NCI-H2081 (cell line): ENCODE measurements around the gene NEDD8.
A peak's percentile ranks its signal among the peaks of the same experiment; 100 is the strongest.

ENCODE experiments used
- DNase-seq, 2 experiments: peaks; one replicate each; lab custom pipeline; 2025; lab: John Stamatoyannopoulos, UW

NEDD8 gene

DNA sequence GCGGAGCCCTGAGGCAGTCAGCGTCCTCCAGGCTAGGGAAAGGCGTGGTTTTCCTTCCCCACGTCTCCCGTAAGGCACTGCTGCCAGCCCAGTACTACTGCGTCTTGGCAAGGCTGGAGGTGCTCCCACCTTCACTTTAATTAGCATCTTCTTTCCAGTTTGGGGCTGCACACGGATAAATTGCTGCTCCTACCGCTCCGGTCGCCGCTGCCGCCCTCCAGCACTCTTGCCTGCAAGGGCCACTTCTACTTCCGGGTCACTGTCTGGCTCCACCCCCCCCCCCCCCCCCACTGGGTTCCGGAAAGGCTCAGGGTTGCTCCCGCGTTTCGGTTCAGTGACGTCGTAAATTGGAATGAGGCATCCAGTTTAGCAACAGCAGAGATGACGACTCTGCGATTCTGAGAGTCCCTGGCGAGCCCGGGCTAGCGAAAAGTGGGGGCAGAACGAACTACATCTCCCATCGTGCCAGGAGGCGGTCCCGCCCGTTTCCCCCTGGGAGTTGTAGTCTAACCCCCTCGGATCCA lies at the start of gene NEDD8:
TSS of gene NEDD8 (minus strand) at position 247 of the 524 bp plus-strand sequence. CDS start at position 147, 100 bp downstream.
- peak; percentile 79 to 87 for DNase-seq

DNA sequence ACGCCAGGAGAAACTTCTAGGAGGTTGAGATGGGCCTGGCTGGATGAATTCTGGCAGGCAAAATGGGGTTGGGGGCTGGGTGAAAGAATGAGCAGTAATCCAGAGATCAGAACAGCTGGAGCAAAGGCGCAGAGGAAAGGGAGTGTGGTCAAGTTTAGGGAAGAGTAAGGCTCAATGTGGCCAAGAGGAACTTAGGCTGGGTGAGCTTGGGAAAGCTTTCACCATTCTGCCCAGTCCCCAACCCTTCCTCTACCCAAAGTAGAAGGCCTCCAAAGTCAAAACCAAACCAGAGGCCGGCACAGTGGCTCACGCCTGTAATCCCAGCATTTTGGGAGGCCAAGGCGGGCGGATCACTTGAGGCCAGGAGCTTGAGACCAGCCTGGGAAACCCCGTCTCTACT lies 49.5 kb upstream of the NEDD8 start:
- DNase-seq, result no peak

DNA sequence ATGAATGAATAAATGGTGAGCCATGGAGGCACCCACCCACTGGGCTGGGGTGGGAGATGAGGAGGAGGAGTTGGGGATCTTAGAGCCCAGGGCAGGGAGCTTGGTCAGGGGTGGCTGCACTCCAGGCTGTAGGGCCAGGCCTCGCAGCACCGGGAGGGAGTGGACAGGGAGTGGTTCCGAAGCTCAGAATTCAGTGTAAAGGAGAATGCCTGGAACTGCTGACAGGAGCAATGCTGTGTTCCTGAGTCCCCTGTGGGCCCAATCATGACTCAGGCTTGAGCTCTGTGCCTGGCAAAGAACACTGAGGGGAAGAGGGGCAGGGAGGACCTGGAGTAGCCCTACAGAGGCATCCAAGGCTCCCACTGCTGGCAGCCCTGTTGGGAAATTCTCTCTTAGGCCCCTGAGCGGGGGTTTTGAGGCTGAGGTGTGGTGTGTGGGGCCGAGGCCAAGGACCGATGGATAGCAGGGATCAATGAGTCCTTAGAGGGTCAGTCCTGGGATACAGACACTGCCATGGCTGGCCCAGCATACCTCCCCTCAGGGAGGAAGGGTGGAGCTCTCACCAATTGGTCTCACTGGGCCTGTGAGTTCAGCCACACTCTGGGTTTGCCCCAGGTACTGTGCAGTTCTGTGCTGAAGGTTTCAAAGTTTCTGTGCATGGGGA lies 48.8 kb upstream of the NEDD8 start:
- DNase-seq, result no peak

DNA sequence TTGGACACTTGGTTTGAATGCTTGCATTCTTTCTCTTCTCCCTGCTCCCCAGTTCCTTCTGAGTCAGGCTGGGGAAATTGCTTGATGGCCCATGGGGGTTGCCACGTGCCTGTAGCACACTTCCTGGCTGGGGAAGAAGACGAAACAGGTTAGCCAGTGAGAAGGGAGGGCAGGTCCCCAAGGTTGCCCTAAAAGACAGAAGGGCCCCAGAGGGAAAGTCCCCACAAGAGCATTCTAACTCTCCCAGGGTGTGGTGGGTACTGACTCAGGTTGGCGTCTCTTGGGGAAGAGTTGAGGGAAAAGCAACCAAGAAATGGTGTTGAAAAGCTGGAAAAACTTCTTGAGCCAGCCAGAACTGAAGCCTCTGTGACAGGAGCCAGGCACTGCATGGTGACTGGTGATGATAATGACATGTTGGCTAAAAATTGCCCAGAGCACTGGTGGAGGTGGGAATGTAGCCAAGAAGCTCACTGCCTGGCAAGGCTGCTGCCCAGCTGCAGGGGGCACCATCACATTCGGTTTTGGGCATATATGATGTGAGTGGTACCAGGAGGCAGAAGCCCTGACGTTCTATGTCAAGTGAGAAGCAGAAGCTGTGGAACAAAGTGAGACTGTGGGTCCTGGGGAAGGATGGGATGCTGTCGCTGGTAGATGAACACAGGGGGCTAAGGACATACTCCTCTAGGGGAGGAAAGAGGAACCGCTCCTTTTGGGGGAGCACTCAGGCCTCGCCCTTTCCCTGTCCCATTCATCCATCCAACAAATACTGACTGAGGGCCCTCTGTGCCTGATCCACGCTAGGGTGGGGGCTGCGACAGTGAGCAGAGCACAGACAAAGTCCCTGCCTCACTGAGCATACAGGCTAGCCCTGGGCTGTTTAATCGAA lies 47.4 kb upstream of the NEDD8 start:
- DNase-seq, result peak; percentile 59 to 70

DNA sequence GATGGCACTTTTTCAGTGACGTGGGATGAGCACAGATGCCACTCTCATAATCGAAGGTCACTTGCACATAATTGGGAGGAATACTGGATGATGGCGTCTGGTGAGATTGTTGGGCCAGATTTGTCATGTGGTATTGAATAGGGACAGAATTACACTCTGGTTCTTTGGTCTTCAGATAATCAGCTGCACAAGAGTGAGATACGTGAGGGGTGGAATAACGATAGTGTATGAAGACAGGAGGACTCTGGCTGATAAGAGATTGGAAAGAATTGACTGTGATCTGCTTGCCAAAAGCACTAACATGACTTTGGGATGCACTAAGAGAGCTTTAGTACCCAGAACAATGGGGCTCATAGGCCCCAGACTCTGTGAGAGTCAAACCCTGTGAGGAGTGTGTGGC lies 46.3 kb upstream of the NEDD8 start:
- DNase-seq, result no peak

DNA sequence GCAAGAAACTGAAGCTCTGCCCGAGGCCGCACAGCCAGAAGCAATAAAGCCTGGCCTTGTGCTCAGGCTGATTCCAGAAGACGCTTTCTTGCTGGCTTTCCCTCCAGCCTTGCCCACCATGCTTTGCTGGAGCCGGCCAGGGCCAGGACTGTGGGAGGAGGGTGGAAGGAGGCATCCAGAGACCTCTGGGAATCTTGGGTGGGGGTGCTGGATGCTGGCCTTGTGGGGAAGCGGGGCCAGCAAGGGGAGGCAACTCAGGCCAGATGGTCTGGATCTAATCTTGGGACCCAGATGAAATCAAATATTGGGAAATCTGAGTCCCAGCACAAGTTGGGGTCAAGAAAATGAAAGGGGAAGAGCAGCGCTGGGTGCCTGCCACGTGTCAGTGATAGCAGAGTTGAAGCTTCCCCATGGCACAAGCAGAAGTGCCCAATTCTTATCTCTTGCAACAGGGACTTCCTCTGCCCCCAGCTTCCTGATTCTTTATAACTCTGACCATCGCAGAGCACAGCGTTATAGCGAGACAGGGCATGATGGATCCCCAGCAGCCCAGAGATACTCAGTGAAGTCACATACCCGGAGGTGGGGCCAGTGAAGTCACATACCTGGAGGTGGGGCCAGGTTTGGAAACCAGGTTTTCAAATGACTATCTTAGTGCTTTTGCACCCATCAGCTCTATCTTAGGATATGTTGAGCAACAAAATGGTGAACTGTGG lies 45.6 kb upstream of the NEDD8 start:
- DNase-seq, result no peak

DNA sequence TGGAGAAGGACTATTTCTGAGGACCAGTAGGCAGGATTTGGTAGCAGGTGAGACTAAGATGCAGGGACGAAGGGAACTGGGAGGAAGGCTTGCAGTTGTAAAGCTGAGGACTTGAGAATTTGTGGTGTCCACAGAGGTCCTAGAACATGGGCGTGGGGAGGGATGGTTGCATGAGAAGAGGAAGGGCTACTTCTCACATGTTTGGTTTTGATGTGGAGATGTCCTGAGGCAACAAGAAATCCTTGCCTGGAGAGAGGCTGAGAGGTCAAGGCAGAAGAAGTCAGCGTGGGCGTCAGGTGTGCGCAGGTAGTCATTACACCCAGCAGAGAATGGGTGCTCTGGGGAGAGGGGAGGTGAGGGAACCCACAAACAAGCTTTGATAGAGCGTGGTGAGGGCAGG lies 44.9 kb upstream of the NEDD8 start:
- no peak for DNase-seq

DNA sequence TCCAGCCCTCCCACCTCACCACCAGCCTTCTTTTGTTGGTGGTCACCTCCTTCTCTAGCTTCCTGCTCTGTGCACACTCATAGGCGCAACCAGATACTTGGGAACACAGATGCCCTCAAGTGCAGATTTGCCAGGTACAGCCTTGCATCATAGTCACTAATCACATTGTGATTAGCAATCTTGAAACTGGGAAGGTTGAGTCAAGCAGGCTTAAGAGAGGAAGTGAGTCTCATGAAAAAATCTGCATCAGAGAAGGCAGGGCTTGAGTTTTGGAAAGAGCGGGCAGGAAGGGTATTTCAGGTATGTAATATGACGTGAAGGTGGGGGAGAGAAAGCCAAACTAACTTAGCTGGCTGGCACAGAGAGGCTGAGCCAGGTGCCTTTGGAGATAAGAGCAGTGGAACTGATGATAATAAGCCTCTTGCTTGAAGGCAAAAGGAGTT lies 42.0 kb upstream of the NEDD8 start:
- no peak for DNase-seq

DNA sequence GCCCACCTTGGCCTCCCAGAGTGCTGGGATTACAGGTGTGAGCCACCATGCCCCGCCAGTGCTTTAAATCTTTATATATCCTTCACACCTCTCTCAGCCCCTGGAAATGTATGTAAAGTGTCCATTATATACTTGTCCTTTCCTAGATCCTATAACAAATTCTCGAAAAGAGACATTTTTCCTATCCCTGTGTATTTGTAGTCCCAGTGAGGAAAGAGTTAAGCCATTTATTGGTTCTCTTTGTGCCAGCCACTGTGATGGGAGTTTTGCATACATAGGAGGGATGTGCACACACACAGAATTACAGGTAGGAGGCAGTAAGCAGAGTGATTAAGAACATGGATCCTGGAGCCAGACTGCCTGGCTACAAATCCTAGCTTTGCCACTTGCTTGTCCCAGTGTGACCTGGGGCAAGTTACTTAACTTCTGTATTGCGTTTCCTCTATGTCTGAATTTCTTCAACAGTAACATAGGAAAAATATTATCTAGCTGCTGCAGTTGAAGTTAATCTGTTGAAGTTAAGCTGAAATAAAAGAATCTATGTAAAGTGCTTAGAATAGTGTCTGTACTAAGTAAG lies 41.3 kb upstream of the NEDD8 start:
- no peak for DNase-seq

DNA sequence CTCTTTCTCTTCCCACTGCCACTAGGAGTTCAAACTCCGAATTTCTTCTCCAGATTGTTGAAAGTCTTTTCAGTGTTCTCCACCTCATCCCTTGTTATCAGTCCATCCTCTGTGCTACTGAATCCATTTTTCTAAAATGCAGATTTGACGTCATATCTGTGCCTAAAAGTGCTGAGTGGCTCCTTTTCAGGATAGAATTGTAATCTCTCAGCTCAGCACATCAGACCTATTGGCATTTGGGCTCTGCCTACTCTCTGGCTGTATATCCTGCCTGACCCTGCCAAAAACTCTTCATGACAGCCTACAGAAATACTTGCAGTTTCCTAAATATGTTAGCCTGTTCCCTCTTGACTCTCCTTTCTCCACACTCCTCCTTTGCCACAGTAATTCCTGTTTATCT lies 40.3 kb upstream of the NEDD8 start:
- no peak for DNase-seq

DNA sequence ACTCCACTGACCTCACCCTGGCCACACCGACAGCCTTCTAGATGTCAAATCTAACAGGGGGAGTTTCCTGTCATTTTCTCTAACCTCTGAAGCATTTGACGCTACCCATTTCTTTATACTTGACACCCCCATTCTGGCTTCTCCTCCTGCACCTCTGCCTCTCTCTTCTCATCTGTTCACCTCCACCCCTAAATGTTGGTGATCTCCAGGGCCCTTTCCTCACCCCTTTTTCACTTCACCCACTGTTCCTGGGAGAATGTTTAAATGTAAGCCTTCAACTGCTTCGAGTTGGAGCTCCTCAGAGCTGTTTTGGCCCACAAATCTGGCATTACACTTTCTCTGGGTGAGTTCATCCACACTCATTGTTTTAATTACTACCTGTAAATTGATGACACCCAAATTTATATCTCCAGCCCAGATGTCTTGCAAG lies 39.7 kb upstream of the NEDD8 start:
- no peak for DNase-seq

DNA sequence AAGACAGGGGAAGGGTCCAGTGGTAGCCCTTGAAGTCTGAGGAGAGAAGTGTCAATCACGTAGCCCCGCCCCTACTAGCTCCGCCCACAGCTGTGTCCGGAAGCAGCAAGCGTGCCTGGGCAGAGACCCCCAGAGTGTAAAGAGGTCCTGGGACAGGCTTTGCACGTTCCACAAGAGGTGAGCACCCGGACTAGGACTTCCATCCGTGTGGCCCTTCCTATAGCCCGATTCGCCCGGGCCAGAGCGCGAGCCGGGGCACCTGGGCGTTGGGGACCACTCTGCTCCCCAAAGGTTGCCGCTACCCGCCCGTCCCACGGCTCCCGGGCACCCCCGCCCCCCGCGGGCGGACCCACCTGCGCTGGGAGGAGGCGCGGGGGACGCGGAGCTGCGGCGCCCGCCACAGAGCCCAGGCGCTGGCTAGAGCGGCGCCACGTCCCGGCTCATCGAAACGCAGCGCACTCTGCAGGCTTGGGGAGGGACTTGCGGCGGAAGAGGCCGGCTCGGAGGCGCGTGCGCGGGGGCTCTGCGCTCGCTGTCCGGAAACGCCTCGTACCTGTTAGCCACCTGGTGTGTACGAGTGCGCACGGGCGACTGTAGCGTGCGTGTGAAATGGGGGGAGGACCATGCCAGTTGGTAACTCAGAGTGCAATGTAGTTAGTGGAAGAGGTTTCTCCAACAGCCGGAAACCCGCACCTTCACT lies 39.1 kb upstream of the NEDD8 start, which contains the start of gene RABGGTA:
TSS of gene RABGGTA (minus strand) at position 464 of the 700 bp plus-strand sequence. CDS start 482 bp downstream, outside the sequence.
- DNase-seq, result peak; percentile 90 to 95

DNA sequence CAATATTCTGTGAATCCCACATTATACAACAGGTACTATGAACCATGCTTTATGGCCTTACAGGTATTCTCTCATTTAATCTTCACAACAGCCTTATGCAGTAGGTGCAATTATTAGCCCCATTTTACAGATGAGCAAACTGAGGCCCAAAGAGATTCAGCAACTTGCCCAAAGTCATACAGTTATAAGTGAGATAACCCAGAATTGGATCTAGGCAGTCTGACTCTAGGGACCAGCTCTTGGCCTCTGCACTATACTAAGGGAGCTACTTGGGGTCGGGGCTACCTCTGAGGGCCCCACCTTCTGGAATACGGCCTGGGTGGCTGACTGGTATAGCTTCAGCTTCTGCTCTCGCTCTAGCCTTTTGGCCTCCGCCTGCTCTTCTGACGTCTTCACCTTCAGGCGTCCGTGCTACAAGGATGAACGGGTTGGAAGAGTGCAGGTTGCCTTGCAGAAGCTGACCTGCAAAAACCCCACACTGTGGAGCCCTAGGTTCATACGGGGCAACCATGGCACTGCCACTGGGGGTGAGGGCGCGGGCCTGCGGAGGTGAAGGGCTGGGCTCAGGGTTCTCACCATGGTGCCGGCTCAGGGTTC lies 38.5 kb upstream of the NEDD8 start:
- no peak for DNase-seq

DNA sequence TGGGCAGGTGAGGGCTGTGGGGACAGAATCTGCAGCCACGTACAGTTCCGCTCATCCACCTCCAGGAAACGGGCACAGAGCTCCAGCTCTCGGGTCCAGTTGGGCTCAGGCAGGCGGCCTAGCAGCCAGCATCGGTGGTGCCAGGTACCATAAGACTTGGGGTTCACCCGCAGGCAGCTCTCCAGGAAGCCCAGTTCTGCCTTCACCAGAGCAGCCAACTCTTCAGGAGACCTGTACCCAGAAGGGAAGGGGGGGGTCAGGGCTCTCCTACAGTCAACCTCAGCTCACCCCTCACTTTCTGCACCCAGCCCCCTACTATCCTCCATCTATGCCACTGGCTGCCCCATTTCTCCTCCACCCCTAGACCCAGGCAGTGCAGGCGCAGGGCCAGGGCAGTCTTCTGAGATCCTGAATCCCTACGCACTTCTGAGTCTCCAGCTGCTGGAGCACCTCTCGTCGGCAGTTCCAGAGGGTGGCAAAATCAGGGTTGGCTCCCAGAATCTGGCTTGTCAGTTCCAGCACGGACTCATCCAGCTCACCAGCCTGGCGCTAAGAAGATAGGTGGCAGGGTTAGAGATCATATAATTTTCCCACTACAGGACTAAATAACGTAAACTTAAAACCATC lies 37.9 kb upstream of the NEDD8 start:
- DNase-seq, result no peak

DNA sequence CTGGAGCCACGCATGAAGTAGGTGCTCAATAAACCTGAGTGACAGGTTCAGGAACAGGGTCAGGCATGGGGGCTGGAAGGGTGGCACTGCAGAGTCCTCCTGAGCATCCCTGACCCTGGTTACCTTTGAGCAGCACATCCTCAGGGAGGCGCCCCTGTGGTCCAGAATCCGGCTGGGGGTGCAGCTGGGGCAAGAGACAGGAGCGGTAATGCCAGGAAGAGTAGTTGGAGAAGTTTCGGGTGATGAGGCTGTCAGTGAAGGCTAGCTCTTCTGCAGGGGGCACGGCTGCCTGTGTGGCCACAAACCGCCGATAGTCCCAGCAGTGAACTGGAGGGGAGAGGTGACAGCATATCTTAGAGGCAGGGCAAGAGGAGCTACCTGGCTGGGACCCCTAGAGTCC lies 37.2 kb upstream of the NEDD8 start:
- no peak for DNase-seq

DNA sequence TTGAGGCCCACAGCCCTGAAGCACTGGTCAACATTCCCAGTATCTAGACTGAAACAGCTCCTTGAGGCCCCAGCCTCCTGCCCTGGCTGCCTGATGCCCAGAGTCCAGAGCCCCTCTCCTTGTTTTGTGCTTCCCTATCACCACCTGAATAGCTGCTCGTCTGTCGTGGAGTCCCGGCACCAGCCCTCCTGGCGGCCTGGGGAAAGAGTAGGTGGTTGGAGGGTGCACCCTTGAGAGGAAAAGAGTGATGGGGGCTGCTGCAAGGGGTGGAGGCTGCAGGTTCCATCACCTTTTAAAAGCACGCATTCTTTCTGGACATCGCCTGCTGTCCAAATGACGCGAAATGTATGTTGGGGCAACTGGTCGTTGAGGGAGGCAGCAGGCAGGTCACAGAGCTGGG lies 36.1 kb upstream of the NEDD8 start:
- no peak for DNase-seq

DNA sequence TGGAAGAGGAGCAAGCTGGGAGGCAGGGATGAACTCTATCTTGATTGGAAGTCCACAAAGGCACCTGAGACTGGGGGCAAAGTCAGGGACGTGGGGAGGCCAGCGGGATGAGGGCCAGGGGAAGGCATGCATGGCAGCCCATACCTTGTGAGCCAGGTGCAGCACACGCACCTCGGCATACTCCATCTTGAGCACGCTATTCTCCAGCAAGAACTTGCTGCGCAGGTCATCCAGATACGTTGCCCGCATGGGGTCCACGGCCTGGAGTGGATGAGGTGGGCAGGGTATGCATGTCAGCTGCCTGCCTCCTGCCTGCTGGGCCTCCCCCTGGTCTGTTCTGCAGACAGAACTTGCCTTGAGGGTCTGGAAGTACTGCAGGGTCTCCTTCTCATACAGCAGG lies 35.3 kb upstream of the NEDD8 start:
- DNase-seq, result no peak

DNA sequence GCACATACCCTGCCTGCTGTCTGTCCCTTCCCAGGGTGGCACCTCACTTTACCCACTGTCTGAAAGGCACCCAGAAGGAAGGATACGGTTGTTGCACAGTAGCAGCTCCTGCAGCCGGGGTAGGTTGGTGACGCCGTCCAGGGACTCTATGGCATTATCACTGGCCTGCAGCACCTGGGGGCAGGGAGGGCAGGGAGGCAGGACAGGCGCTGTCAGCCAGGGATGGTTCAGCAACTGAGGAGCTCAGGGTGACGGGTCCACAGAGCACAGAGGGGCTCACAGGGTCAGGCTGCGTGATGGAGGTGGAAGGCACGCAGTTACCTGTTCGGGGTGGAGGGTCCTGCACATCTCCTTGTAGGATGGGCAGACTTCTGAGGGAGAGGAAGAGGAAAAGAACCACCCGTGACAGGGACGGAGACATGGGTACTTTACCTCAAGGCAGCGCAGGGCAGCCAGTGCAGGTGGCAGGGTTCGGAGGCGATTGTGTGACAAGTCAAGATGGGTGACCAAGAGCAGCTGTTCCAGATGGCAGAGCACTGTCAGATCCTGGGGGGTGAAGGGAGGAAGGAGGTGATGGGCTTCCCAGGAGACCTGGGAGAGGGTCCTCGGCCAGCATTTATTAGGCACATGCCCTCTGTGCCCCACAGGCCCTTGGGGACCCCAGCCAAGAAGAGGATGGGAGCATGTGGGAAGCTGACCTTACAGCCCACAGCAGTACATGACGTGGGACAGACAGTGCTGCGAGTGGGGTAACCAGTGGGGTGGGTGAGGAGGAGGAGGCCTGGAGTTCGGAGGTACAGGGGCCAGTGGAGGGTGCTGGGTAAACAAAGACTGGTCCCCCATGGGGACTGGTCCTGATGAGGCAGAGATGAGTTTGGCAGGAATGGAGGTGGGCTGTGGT lies 34.4 kb upstream of the NEDD8 start:
- DNase-seq, result no peak

DNA sequence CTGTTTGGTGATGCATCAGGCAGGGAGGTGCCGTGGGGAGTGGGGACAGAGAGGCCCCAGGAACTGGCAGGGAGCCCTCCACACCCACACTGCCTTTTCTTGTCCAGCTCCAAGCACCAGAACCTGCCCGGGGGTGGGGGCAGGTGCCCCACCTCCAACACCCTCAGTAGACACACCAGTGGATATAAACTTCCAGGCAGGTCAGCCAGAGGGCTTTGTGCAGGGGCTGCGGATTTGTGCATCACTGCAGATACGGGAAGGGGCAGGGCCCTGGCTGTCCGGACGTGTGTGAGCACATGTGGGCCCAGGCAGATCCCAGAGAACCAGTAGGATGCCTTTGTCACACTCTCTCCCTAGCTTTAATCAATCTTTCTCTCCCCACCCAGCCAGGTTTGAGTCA lies 32.1 kb upstream of the NEDD8 start:
- no peak for DNase-seq
